ENCODE results near the gene MSI2. TPM values are rescaled to one million over a fixed set of nuclear protein-coding genes. Genes with fewer than 3 reads are reported as not detected.

Gene MSI2
- total and polyA plus RNA-seq, 4 donors: 9.4 to 64.0 (median 30.4) TPM

DNA sequence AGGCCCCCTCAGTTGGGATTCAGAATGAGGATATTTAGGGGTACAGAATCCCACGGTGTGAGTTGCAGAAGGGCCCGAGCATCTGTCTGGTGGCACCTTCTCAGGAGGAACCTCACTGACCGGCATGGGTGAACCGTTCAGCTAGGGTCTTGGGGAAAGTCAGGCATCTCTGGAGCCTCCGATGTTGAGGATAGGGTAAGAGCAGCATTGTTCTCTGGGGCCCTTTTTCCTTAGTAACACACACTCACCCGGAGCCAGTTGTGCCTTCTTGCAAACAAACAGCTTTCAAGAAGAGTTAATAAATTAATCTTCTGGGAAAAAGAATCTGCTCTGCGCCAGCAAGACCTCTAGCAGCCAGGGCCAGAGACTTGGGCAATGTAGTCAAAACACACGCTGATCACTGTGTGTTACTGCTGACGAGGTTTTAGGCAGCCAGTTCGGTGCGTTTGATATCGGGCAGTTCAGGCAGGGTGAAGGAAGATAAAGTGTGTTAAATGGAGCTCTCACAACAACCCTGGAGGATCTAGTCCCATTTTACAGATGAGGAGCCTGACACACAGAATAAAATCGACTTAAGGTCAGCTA lies 48.9 kb downstream of the MSI2 start:
- WGBS, 2 donors: 91 to 92% methylated on average over 13 of the region's 13 CpGs
- TF ChIP-seq, protein P1, sequence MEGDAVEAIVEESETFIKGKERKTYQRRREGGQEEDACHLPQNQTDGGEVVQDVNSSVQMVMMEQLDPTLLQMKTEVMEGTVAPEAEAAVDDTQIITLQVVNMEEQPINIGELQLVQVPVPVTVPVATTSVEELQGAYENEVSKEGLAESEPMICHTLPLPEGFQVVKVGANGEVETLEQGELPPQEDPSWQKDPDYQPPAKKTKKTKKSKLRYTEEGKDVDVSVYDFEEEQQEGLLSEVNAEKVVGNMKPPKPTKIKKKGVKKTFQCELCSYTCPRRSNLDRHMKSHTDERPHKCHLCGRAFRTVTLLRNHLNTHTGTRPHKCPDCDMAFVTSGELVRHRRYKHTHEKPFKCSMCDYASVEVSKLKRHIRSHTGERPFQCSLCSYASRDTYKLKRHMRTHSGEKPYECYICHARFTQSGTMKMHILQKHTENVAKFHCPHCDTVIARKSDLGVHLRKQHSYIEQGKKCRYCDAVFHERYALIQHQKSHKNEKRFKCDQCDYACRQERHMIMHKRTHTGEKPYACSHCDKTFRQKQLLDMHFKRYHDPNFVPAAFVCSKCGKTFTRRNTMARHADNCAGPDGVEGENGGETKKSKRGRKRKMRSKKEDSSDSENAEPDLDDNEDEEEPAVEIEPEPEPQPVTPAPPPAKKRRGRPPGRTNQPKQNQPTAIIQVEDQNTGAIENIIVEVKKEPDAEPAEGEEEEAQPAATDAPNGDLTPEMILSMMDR (IDR thresholded peaks at IDR 0.05; ENCODE audit: control extremely low read depth, extremely low read depth): no peak
- no peak overlapping the region for H3K9ac ChIP-seq (ENCODE audit: insufficient read depth in 1 of 2, low read length in 2 of 2)
- DNase-seq (no peak), ATAC-seq (ENCODE audit: insufficient read depth, low FRiP score) (no peak)
- no peaks in the 10 kb centered on the region for H3K27me3 ChIP-seq (ENCODE audit: control insufficient read depth in 3 of 3, insufficient read depth in 3 of 3, low read length in 2 of 3)
- H3K9me3 ChIP-seq (ENCODE audit: control insufficient read depth in 4 of 4, insufficient read depth in 3 of 4, low read length in 3 of 4): no peaks in the 10 kb centered on the region
- H3K4me1 ChIP-seq (ENCODE audit: control insufficient read depth in 5 of 5, insufficient read depth in 5 of 5, low read length in 5 of 5): no peaks in the 10 kb centered on the region
- peaks cover 0 to 4% (median 1%) of the 10 kb centered on the region in 4 donors for H3K36me3 ChIP-seq (ENCODE audit: control insufficient read depth in 4 of 4, insufficient read depth in 4 of 4, low read length in 4 of 4)
- H3K4me3 ChIP-seq: no peak overlapping the region
- no peak overlapping the region for H3K27ac ChIP-seq (ENCODE audit: low read depth in 1 of 2, low read length in 1 of 2)

DNA sequence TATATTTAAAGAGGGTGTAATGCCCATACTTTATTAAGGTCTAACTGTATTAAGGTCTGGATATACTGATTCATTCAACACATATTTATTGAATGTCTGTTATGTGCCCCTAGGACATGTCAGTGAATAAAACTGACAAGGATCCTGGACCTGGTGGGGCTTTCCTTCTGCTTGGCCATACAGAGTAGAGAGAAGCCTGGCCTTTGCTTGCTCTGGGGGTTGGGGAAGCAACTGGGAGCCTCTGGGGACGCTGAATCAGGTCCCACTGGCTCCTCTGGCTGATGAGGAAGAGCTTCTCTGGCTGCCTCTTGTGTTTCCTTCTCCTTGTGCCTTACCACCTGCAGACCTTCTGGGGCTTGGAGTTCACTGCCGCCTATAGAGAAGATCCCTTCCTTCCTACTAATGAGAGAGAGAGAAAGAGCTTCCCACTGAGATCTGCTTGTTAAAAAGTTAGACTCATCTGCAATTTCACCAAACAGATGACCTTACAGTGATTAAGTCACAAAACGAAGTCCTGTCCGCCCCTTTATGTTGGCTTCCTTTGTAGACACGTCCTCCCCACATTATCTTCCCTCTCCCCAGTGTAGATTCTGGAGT lies 49.7 kb downstream of the MSI2 start:
- H3K9me3 ChIP-seq (ENCODE audit: control insufficient read depth in 4 of 4, insufficient read depth in 3 of 4, low read length in 3 of 4): no peaks in the 10 kb centered on the region
- WGBS, 2 donors: 63 to 83% methylated on average over 5 of the region's 5 CpGs
- no peak overlapping the region for H3K4me3 ChIP-seq
- ATAC-seq (ENCODE audit: insufficient read depth, low FRiP score) (no peak), DNase-seq (no peak)
- TF ChIP-seq, protein P1 (IDR thresholded peaks at IDR 0.05; ENCODE audit: control extremely low read depth, extremely low read depth): no peak
- H3K4me1 ChIP-seq (ENCODE audit: control insufficient read depth in 5 of 5, insufficient read depth in 5 of 5, low read length in 5 of 5): no peaks in the 10 kb centered on the region
- H3K9ac ChIP-seq (ENCODE audit: insufficient read depth in 1 of 2, low read length in 2 of 2): no peak overlapping the region
- H3K27me3 ChIP-seq (ENCODE audit: control insufficient read depth in 3 of 3, insufficient read depth in 3 of 3, low read length in 2 of 3): no peaks in the 10 kb centered on the region
- no peaks in the 10 kb centered on the region for H3K36me3 ChIP-seq (ENCODE audit: control insufficient read depth in 4 of 4, insufficient read depth in 4 of 4, low read length in 4 of 4)
- H3K27ac ChIP-seq (ENCODE audit: low read depth in 1 of 2, low read length in 1 of 2): no peak overlapping the region

DNA sequence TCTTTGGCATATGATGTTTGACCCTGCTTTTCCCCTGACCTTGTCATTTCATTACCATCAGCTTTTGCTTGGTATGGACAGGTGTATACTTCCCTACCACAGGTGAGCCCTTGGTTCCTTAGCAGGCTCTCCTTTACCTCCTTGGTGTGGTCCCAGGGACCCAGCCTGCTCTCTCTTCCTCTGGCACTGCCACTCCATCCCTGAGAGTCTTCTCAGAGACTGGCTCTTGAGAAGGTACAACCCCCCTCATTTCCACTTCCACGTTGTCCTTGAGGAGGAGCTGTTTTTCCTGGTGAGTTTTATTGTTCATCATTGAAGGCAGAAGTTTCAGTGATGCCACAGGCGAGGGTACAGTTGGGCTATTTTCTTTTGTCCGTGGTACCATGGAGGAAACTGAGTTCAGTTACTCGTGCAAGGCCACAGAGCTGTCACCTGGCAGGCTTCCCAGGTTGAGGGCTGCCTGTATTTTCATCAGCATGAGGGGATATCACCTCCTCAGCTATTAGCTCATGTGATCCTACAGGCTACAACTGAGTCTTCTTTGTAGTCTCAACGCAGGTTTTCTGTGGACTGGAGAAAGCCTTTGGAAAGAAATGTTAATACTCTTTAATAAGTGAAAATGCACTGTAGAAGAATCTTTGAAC lies 52.3 kb downstream of the MSI2 start:
- whole genome bisulfite sequencing, 2 donors: 69 to 70% methylated on average over 5 of the region's 5 CpGs
- no peaks in the 10 kb centered on the region for H3K27me3 ChIP-seq (ENCODE audit: control insufficient read depth in 3 of 3, insufficient read depth in 3 of 3, low read length in 2 of 3)
- H3K9ac ChIP-seq (ENCODE audit: insufficient read depth in 1 of 2, low read length in 2 of 2): no peak overlapping the region
- H3K27ac ChIP-seq (ENCODE audit: low read depth in 1 of 2, low read length in 1 of 2): no peak overlapping the region
- H3K4me3 ChIP-seq: no peak overlapping the region
- H3K9me3 ChIP-seq (ENCODE audit: control insufficient read depth in 4 of 4, insufficient read depth in 3 of 4, low read length in 3 of 4): no peaks in the 10 kb centered on the region
- TF ChIP-seq, protein P1 (IDR thresholded peaks at IDR 0.05; ENCODE audit: control extremely low read depth, extremely low read depth): no peak
- H3K4me1 ChIP-seq (ENCODE audit: control insufficient read depth in 5 of 5, insufficient read depth in 5 of 5, low read length in 5 of 5): peaks cover 0 to 3% (median 0%) of the 10 kb centered on the region in 5 donors
- no peak for ATAC-seq (ENCODE audit: insufficient read depth, low FRiP score)
- H3K36me3 ChIP-seq (ENCODE audit: control insufficient read depth in 4 of 4, insufficient read depth in 4 of 4, low read length in 4 of 4): peaks cover 0 to 3% (median 0%) of the 10 kb centered on the region in 4 donors
- DNase-seq: no peak
